GM21737 (cell line): ENCODE results near the gene RIOX2.
A peak's percentile ranks its signal among the peaks of the same experiment; 100 is the strongest.
"Not testable (repeated sequence)": the region's sequence is repeated elsewhere in the genome, so short reads cannot be mapped to it uniquely, and the experiment has no call there.

Experiments used
- ATAC-seq: cut with Tn5 transposase; IDR thresholded peaks from one replicate; pipeline ENCODE4 v1.9.1; 2021; ENCODE audit warnings: mild to moderate bottlenecking, moderate library complexity; ENCODE audit not compliant: unreplicated experiment

RIOX2 gene

DNA sequence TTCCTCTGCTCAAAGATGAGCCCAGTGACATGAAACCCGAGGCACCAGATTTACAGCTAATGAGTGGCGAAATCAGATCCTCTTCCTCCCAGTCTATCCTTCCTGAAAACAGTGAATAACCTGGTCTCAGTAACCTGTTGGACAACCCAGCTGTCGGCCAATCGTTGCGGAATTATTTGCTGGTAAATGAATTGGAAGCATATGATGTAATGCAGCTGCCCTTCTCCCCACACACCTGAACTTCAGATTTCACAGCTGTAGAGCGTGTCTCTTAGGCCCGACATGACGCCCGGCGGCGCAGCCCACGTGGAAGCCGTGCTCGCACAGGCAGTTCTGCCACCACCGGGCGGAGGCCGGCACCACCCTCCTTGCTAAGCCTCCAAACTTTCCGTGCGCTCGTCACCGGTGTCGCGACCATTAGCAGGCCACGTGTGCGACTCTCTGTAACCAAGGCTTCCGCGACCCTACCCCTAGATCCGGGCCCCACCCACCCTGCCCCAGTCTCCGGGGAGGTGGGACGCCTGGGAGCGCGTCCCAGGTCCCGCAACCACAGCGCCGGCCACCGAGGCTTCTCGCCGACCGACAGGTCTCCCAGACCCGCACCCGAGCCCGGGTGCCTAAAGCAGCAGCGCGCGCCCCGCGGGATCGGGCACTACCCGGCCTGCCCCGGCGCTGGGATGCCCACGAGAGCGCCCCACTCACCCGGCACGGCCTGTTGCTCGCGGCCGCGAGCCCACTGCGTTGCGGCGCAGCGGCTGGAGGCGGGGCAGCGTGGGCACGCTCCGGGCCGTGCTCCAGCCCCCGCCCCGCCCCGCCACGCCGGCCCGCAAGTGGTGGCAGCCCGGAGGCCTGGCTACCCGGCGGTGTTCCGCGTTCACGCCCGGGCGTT lies at the start of gene RIOX2:
TSS of gene RIOX2 (minus strand) at position 753 of the 889 bp plus-strand sequence. CDS start 4,838 bp downstream, outside the sequence.
- peak; percentile 86 for ATAC-seq

DNA sequence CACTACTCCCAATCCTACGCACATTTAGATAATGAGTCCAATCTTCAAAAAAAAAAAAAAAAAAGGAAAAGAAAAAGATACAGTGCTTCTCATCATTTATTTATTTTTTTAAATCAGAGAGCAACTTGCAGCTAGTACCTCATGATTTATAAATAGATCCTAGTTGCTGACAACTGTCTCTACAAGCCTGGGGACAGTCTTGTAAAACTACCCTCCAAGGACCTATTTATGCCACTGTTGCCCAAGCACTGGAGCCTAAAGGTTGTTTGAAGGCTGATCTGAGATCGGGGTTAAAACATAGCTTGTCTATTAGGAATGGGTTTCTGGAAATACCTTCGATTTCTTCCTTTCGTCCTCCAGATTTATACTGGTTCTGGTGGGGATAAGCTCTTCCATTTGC lies 48.2 kb upstream of the RIOX2 start:
- ATAC-seq, result no peak

DNA sequence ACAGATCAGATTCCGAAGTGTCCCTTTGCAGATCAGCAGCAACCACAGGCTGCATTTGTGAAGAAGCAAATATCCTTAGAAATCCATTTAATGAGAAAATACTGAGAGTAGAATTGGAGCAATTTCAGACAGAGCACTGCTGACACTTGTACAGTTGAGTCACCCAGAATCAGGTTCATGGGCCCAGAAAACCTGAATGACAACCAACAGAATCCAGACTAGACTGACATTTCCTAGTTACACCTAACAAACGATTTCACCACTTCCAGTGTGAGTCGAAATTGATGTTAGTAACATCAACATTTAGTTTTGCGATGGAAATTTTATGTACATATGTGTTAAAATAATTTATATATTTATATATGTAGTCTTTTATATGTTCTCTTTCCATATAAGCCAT lies 46.1 kb upstream of the RIOX2 start:
- ATAC-seq, result no peak

DNA sequence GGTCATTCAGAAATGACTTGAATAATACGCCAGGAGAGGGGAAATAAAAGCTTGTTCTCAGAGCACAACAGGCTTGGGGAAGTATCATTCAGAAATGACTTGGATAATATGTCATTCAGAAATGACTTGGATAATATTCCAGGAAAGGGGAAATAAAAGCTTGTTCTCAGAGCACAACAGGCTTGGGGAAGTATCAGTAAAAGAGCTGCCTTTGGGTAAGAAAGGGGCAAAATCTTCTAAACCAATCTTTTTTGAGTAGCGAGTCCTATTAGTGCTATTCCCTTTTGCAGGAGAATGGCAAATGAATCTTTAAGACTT lies 42.0 kb upstream of the RIOX2 start:
- no peak for ATAC-seq

DNA sequence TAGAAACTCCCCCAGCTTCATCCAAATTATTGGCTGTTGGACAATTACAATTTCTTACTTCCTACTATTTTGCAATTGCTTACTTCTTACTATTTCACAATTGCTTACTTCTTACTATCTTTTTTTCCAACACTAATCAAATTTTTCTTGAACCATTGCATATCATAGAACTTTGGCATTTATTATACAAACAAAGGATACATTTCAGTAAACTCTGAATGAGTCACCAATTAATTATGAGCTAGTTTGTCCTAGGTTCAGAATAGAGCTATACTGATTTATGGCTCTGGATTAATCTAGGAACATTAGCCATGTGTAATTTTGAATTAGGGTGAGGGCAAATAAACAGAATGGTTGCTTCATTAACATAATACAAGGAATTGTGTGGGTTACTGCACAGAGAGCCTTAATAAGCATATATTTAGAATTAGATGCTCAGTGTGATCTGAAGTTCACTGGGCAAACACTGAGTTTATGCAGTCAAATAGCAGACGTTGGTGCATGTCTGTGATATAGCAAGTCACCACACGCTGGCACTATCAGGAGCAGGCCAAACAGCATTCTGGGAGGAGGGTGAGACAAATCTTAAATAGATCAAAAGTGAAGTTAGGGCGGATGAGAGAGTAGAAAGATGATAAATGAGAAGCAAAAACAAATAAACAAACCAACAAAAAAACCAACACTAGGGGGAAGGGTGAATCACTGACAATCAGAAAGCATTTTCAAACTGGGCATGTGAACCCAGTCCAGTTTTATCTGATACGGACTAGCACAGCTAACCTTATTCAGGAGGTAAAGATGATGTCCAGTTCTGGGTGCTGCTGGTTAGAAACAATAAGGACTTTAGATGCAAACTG lies 41.4 kb upstream of the RIOX2 start:
- no peak for ATAC-seq

DNA sequence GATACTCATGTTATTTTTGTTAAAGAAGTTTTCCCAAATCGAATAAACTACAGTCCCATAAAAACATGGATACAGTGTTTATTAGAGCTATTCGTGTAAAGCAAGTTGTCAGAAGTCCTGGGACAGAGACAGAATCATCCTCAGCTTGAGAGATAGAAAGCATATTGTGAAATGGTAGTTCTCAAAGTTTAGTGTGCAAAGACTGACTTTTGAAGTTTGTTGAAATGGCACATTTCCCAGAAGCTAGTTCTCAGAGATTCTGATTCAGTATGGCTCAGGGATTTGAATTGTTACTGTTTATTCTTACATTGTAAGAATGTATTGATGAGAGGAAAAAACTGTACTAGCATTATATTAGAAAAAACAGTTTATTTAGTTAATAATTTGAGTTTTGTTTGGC lies 40.7 kb upstream of the RIOX2 start:
- ATAC-seq, result no peak

DNA sequence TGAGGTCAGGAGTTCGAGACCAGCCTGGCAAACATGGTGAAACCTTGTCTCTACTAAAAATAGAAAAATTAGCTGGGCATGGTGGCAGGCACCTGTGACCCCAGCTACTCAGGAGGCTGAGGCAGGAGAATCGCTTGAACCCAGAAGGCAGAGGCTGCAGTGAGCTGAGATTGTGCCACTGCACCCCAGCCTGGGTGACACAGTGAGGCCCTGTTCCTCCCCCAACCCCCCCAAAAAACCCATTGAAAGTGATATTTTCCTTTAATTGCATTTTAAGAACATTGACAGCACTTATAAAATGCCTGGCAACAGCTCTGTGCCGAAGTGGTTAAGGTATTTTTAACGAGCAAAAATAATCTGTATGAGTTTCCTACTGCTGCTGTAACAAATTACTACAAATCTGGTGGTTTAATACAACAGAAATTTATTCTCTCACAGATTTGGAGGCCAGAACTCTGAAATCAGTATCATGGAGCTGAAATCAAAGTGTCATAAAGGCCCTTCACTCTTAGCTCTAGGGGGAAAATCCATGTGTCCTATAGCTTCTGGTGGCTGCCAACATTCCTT lies 38.7 kb upstream of the RIOX2 start:
- ATAC-seq, result not testable (repeated sequence)

DNA sequence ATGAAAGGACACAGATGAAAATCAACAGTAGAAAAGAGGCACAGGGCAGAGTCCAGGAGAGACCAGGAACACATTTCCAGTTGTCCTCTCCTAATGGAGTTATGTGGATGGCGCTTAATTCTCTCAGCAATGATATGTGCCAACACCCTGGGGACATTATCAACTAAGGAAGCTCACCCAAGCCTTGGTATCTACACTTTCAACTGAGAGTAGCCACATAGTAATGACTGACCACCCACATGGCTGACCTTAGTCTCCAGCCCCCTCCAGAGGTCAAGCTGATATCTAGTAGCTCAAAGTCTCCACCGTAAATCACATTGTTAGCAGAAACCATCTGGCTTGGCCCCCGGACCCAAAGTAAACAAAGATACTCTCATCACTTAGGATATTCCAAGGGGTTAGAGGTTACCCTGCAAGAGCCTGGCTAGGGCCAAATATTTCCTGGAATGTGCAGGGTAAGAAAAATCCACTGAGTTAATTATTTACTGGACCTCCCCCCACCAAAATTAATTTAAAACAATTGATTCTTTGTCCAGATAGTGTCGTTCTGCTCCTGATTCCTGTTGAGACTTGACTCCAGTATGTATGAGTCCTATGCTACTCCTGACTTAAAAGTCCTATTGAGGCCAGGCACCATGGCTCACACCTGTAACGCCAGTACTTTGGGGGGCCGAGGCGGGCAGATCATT lies 38.1 kb upstream of the RIOX2 start:
- no peak for ATAC-seq

DNA sequence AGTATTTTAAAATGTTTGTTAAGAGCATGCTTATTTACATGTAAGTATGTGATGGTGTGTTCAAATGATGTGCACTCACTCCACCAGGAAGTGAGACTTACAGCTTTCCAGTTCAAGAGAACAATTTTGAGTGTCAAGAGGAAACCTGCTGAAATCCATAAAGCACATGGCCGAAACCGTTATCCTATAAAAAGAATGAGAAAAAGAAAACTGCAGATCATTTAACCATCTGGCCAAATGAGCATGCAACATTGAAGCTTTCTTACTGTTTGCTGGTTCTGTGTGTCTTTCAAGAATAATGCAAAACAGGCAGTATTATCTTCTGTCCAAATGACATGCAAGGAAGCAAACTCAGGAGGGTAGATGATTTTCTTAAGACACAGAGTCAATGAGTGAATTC lies 36.6 kb upstream of the RIOX2 start:
- ATAC-seq, result peak; percentile 52

DNA sequence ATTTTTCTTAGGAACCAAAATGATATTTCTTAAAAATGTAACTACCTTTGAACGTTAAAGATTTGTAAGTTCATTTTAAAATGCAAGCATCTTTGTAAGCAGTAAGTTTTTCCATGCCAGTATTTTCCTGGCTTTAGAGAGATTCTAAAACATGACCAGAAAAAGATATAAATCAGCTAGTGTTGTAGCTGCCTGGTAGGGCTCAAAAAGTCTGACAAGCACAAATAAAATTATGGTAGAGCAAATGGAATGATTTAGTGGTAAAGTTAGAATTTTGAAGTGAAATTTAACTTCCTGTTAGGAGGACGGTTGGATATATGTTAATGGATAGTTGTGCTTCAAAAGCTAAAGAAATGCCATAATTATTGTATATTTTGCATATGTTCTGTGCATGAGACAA lies 33.2 kb upstream of the RIOX2 start:
- no peak for ATAC-seq

DNA sequence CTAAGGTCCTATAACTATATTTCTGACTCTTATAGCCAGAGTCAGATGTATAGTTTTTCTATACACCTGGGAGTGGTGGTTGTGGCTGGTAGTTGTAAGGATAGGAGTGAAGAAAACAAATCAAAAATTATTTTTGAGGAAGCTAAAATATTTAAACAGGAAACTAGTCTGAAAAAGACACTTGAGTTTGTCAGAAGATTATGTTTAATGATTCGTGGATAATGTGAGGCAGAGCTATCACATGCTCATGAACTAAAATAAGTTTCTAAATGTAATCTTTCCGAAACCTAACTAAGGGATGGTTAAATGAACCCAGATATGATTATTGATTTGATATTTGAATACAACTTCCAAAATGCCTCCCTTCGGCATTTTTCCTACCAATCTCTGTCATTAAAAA lies 32.5 kb upstream of the RIOX2 start:
- ATAC-seq, result no peak

DNA sequence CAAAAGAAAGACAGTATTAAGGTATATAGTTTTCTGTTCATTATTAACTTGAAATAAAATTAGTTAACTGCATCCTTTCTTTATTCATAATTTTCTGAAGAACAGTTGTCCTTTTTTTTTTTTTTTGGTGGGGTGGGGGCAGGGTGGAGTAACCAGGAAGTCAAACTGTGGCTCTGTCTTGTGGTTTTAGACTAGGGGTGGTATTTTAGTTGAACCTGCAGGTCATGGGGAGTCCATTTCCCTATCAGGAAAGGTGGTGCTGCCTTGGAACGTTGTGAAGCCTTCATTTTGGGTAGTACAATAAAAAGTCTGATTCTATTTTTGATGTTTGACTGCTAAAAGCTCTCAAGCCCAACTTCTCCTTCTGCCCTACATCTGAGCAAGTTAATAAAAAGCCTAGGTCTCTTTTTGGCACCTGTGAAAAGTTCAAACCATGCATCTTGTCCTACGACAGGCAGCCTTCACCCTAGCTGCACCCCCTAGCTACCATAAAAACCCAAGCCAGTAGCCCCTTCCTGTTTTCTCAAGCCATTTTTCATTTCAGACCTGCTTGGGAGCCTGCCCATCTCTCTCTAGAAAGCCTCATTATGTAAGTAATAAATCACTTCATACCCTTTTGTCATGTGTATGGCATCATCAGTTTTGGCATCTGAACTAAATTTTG lies 31.2 kb upstream of the RIOX2 start:
- ATAC-seq, result no peak

DNA sequence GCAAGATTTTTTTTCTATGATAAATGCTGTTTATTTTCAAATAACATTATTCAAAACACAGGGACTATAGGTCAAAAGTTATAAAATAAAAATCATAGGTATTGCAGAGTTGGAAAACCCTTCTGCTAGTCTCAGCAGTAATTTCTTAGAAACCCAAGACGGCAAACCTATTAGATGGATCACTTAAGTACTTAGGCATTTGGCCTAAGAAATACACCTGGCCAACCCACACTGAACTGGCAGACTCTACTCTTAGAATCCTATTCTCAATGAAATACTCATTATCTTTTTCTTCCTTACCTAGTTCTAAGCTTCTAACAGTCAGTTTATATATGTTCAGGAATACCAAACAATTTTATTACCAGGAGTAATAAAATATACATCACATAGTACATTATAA lies 30.5 kb upstream of the RIOX2 start:
- ATAC-seq, result no peak

DNA sequence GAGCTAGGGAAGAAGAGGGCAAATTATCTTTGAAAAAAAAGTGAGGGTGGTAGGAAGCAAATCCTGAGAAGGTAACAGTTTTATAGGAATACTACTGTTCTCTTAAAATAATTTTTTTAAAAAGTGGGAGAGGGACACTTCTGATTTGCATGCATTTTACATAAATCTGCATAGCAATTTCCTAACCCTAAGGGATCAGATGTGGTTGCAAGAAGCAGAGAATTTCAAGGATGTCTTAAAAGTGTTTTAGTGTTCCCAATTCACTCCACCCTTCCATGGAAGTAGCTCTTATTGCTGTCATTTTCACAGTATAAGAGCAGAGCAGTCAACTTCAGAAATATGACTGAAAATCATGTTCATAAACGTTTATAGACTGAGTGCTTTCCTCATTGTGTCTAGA lies 27.8 kb upstream of the RIOX2 start:
- no peak for ATAC-seq

DNA sequence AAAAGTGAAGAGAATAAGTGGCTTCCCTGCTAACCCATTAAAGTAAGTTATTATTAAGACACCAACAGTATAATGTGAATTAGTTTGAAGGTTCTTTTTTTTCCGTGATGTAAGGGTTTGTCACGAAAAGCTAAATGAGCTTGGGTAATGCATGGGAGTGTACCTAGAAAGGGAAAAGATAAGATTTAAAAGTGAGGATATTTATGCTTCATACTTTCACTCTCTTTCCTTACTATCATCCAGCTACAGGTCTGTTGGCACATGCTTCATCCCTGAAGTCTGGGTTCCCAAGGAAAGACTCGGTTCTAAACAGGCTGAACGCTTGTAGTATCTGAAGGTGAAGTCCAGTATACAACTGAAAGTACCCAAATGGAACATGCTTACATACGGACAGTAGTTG lies 26.9 kb upstream of the RIOX2 start:
- ATAC-seq, result no peak

DNA sequence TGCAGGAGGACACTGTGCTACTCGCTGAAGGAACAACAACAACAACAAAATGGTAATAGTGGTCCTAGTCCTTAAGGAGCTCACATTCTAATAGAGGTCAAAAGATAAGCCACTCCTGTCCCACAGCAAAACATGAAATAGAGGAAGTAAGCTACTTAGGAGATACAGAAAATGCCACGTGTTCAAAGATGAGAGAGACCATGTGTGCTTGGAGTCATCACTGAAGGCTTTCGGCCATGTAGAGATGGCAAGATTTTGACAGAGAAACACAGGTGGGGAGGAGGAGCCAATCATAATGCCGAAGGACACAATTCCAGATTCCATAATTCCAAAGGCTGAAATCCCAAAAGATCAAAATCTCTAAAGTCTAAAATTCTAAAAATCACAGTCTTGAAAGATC lies 24.8 kb upstream of the RIOX2 start:
- no peak for ATAC-seq

DNA sequence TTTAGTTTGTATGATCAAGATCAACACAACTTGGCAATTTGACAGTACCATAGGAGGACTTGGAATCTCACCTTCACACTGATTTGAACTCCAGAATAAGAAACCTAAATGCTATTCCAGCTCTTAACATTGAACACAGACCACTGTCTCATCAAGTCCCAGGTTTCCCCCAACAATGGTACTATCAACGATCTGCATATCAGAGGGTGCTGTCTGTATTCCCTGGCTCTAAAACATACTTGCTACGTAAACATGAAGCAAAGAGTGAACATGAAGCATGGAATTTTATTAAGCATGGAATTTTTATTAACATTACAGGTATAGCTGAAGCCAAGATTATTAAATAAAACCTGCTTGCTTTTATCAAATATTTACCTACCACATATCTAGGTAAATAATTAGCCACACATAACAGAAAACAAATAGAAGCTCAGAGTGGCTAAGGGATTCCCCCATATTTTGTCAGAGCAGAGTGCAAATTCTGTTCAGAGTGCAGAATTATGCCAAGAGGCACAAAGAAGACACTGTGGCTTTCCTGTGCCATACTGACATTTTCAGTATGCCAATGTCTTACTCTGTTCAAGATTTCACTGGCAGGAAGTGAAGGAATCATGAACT lies 22.2 kb upstream of the RIOX2 start:
- no peak for ATAC-seq

DNA sequence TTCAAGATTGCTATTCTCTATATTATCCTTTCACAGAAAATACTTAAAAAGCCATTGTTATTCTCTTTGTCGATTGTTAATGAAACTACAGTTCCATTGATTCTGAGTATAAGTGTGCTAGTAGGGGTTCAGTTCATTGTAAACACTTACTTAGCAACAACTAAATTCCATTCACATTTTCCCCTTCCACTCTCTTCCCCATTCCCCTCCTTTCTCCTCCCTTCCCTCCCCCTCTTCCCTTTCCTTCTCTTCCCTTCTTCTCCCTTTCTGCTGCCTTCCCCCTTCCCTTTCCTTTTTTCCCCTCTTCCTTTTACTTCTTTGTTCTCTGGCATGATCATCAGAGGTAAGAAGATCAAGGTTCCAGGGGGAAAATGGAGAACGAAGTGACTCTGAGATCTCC lies 21.3 kb upstream of the RIOX2 start:
- ATAC-seq, result no peak

DNA sequence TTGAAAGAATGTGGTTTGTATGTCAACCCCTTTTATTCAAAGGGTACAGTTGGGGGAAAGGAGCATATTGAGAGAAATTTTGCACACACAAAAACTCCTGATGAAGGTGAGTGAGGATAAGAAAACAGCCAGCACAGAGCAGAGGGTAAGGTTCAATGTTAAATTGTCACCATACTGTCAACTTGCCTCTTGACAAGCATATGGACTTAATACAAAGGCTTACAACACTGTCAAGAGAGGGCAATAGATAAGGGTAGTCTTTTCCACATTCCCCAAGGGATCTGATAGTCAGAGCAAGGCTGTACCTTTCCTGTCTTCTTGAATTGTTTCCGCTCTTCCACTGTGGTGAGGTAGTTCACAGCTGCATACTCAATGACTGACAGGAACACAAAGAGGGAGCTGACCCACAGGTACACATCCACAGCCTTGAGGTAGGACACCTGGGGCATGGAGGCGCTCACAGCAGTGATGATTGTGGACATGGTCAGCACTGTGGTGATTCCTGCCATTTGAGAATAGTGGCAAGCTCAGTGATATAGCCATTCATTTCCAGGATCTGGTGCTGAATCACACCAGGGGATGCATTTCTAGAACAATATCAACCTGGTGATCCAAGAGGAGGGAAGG lies 20.4 kb upstream of the RIOX2 start:
- no peak for ATAC-seq

DNA sequence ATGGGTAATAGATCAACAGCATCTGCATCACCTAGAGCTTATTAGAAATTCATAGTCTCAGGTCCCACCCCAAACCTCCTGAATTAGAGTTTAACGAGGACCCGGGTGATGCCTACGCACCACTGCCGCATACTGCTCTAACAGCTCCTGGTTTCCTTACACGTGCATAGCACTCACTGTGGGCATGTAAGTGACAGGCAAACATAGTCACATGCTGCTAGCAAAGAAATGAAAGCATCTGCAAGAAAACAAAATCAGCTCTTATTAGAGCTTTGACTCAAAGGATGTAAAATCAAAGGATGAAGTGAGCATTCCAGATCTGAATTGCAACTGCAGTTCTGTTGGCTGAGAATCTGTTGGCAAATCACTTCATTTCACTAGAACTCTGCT lies 19.1 kb upstream of the RIOX2 start:
- ATAC-seq, result no peak
